GM23338 (cell line): ENCODE results near the gene MLX. TPM values are rescaled to one million over a fixed set of nuclear protein-coding genes. Genes with fewer than 3 reads are reported as not detected.

Experiments used
- ATAC-seq: fragments of 200-7000 bp; cut with Tn5 transposase; 3 replicates; pipeline ENCODE4 v1.9.1; 2020
- DNase-seq: peaks from one replicate; pipeline ENCODE4 v3.0.0-alpha.2; 2015; ENCODE audit warnings: low spot score
- H2AFZ ChIP-seq: fragments of 200-600 bp; sonication (generic); 2 replicates; pipeline ENCODE4 v1.8.0; 2016; ENCODE audit warnings: antibody characterized with exemption, mild to moderate bottlenecking, moderate library complexity
- H3F3A ChIP-seq: fragments of 200-600 bp; sonication (generic); replicated peaks from 2 replicates; pipeline ENCODE4 v1.8.0; 2017; ENCODE audit warnings: antibody characterized with exemption, mixed run types, low read depth
- H3K27ac ChIP-seq: fragments of 200-600 bp; sonication (generic); 2 replicates; pipeline ENCODE4 v1.6.1; 2016; ENCODE audit warnings: low read depth
- H3K27me3 ChIP-seq: fragments of 200-600 bp; sonication (generic); 2 replicates; pipeline ENCODE4 v1.8.0; 2016; ENCODE audit warnings: mild to moderate bottlenecking, mixed run types, moderate library complexity; ENCODE audit not compliant: insufficient read depth
- H3K36me3 ChIP-seq: fragments of 200-600 bp; sonication (generic); 2 replicates; pipeline ENCODE4 v1.8.0; 2016; ENCODE audit warnings: mild to moderate bottlenecking; ENCODE audit not compliant: insufficient read depth
- H3K4me1 ChIP-seq: fragments of 200-600 bp; sonication (generic); 2 replicates; pipeline ENCODE4 v1.8.0; 2016; ENCODE audit warnings: mild to moderate bottlenecking, moderate library complexity; ENCODE audit not compliant: insufficient read depth
- H3K4me2 ChIP-seq: fragments of 200-600 bp; sonication (generic); 2 replicates; pipeline ENCODE4 v1.7.1; 2017; ENCODE audit warnings: mixed run types
- H3K4me3 ChIP-seq: fragments of 200-600 bp; sonication (generic); 2 replicates; pipeline ENCODE4 v1.6.1; 2016; ENCODE audit warnings: mixed run types
- H3K79me2 ChIP-seq: fragments of 200-600 bp; sonication (generic); replicated peaks from 2 replicates; pipeline ENCODE4 v1.8.0; 2017; ENCODE audit warnings: mild to moderate bottlenecking; ENCODE audit not compliant: insufficient read depth
- H3K9me2 ChIP-seq: fragments of 200-600 bp; sonication (generic); 2 replicates; pipeline ENCODE4 v1.8.0; 2017; ENCODE audit not compliant: insufficient read depth
- H4K20me1 ChIP-seq: fragments of 200-600 bp; sonication (generic); replicated peaks from 2 replicates; pipeline ENCODE4 v1.8.0; 2017; ENCODE audit warnings: mild to moderate bottlenecking; ENCODE audit not compliant: insufficient read depth
- H3K27ac Mint-ChIP-seq: 2 replicates; pipeline ENCODE4 v1.8.0; 2020; ENCODE audit warnings: inconsistent platforms, mild to moderate bottlenecking, moderate library complexity, mixed read lengths
- H3K27me3 Mint-ChIP-seq: 3 replicates; pipeline ENCODE4 v1.8.0; 2022; ENCODE audit warnings: low read depth, mild to moderate bottlenecking, moderate library complexity, mixed read lengths, inconsistent platforms; ENCODE audit not compliant: insufficient read depth, poor library complexity
- H3K36me3 Mint-ChIP-seq: 3 replicates; pipeline ENCODE4 v1.8.0; 2021; ENCODE audit warnings: low read depth, mild to moderate bottlenecking, inconsistent platforms, moderate library complexity, mixed read lengths
- H3K4me1 Mint-ChIP-seq: 3 replicates; pipeline ENCODE4 v1.8.0; 2020; ENCODE audit warnings: mild to moderate bottlenecking, inconsistent platforms, mixed read lengths
- H3K4me3 Mint-ChIP-seq: 3 replicates; pipeline ENCODE4 v1.8.0; 2021; ENCODE audit warnings: moderate library complexity, mild to moderate bottlenecking, inconsistent platforms, mixed read lengths
- H3K9me3 Mint-ChIP-seq: 3 replicates; pipeline ENCODE4 v1.8.0; 2020; ENCODE audit warnings: moderate library complexity, mild to moderate bottlenecking, inconsistent platforms, mixed read lengths
- ETS1 ChIP-seq: IDR thresholded peaks from 2 replicates; pipeline ENCODE4 v1.6.1; 2016; ENCODE audit warnings: antibody characterized with exemption
- JUNB ChIP-seq: IDR thresholded peaks from one replicate; pipeline ENCODE4 v1.6.1; 2016; ENCODE audit warnings: antibody characterized with exemption; ENCODE audit not compliant: unreplicated experiment
- NANOG ChIP-seq: IDR thresholded peaks from 2 replicates; pipeline ENCODE4 v1.6.1; 2016; ENCODE audit warnings: antibody characterized with exemption, borderline replicate concordance
- POLR2AphosphoS5 ChIP-seq: IDR thresholded peaks from 2 replicates; pipeline ENCODE4 v1.6.1; 2016; ENCODE audit warnings: antibody characterized with exemption, low read depth
- STAT1 ChIP-seq: IDR thresholded peaks from one replicate; pipeline ENCODE4 v1.6.1; 2016; ENCODE audit warnings: antibody characterized with exemption; ENCODE audit not compliant: unreplicated experiment
- ZNF331 ChIP-seq: fragments of 250-450 bp; sonication (Bioruptor Pico); IDR thresholded peaks from 2 replicates; pipeline ENCODE4 v1.5.0; 2020; ENCODE audit warnings: low read depth, mild to moderate bottlenecking, moderate library complexity
- polyA plus RNA-seq: library from polyadenylated mRNA; unstranded; fragments of >200 nt; fragmentation: Nextera tagmentation; extraction: Ambion mirVana; gene quantifications from 2 replicates; pipeline ENCODE4 v1.2.1, GENCODE V29; 2016
- total RNA-seq: library from RNA; depleted of rRNA; stranded (reverse); fragments of >200 nt; shearing (Covaris generic); gene quantifications from 2 replicates; pipeline ENCODE4 v1.2.3, GENCODE V29; 2014
- TF ChIP-seq, protein P1 (sequence below): IDR thresholded peaks from one replicate; pipeline ENCODE4 v1.6.1; 2018; ENCODE audit warnings: antibody characterized with exemption; ENCODE audit not compliant: unreplicated experiment
- TF ChIP-seq, protein P2 (sequence below): fragments of 250-450 bp; sonication (Bioruptor Pico); IDR thresholded peaks from 2 replicates; pipeline ENCODE4 v1.5.0; 2020; ENCODE audit warnings: mild to moderate bottlenecking, moderate library complexity

Gene MLX
- total and polyA plus RNA-seq, 2 experiments from 2014 or later, result 33.2 to 34.1 TPM

GRCh38 chr17:42617956-42618431 is 51.1 kb downstream of the MLX start:
- peaks cover 1% of the 10 kb centered on the region; the same call in 1 of the 2 replicates for H4K20me1 ChIP-seq
- H3K27me3 Mint-ChIP-seq, result peaks cover 7% of the 10 kb centered on the region
- no peak overlapping the region for H3K27ac Mint-ChIP-seq
- no peaks in the 10 kb centered on the region for H3K9me2 ChIP-seq
- ATAC-seq (peak; percentile 15; the same call in 2 of the 3 replicates), DNase-seq (no peak)
- no peak overlapping the region for H3K4me2 ChIP-seq
- no peak for TF ChIP-seq NANOG
- no peak for TF ChIP-seq ZNF331
- TF ChIP-seq, protein P1, sequence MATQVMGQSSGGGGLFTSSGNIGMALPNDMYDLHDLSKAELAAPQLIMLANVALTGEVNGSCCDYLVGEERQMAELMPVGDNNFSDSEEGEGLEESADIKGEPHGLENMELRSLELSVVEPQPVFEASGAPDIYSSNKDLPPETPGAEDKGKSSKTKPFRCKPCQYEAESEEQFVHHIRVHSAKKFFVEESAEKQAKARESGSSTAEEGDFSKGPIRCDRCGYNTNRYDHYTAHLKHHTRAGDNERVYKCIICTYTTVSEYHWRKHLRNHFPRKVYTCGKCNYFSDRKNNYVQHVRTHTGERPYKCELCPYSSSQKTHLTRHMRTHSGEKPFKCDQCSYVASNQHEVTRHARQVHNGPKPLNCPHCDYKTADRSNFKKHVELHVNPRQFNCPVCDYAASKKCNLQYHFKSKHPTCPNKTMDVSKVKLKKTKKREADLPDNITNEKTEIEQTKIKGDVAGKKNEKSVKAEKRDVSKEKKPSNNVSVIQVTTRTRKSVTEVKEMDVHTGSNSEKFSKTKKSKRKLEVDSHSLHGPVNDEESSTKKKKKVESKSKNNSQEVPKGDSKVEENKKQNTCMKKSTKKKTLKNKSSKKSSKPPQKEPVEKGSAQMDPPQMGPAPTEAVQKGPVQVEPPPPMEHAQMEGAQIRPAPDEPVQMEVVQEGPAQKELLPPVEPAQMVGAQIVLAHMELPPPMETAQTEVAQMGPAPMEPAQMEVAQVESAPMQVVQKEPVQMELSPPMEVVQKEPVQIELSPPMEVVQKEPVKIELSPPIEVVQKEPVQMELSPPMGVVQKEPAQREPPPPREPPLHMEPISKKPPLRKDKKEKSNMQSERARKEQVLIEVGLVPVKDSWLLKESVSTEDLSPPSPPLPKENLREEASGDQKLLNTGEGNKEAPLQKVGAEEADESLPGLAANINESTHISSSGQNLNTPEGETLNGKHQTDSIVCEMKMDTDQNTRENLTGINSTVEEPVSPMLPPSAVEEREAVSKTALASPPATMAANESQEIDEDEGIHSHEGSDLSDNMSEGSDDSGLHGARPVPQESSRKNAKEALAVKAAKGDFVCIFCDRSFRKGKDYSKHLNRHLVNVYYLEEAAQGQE, result no peak
- no peak for TF ChIP-seq STAT1
- no peak for TF ChIP-seq POLR2AphosphoS5
- TF ChIP-seq JUNB, result no peak
- TF ChIP-seq, protein P2, sequence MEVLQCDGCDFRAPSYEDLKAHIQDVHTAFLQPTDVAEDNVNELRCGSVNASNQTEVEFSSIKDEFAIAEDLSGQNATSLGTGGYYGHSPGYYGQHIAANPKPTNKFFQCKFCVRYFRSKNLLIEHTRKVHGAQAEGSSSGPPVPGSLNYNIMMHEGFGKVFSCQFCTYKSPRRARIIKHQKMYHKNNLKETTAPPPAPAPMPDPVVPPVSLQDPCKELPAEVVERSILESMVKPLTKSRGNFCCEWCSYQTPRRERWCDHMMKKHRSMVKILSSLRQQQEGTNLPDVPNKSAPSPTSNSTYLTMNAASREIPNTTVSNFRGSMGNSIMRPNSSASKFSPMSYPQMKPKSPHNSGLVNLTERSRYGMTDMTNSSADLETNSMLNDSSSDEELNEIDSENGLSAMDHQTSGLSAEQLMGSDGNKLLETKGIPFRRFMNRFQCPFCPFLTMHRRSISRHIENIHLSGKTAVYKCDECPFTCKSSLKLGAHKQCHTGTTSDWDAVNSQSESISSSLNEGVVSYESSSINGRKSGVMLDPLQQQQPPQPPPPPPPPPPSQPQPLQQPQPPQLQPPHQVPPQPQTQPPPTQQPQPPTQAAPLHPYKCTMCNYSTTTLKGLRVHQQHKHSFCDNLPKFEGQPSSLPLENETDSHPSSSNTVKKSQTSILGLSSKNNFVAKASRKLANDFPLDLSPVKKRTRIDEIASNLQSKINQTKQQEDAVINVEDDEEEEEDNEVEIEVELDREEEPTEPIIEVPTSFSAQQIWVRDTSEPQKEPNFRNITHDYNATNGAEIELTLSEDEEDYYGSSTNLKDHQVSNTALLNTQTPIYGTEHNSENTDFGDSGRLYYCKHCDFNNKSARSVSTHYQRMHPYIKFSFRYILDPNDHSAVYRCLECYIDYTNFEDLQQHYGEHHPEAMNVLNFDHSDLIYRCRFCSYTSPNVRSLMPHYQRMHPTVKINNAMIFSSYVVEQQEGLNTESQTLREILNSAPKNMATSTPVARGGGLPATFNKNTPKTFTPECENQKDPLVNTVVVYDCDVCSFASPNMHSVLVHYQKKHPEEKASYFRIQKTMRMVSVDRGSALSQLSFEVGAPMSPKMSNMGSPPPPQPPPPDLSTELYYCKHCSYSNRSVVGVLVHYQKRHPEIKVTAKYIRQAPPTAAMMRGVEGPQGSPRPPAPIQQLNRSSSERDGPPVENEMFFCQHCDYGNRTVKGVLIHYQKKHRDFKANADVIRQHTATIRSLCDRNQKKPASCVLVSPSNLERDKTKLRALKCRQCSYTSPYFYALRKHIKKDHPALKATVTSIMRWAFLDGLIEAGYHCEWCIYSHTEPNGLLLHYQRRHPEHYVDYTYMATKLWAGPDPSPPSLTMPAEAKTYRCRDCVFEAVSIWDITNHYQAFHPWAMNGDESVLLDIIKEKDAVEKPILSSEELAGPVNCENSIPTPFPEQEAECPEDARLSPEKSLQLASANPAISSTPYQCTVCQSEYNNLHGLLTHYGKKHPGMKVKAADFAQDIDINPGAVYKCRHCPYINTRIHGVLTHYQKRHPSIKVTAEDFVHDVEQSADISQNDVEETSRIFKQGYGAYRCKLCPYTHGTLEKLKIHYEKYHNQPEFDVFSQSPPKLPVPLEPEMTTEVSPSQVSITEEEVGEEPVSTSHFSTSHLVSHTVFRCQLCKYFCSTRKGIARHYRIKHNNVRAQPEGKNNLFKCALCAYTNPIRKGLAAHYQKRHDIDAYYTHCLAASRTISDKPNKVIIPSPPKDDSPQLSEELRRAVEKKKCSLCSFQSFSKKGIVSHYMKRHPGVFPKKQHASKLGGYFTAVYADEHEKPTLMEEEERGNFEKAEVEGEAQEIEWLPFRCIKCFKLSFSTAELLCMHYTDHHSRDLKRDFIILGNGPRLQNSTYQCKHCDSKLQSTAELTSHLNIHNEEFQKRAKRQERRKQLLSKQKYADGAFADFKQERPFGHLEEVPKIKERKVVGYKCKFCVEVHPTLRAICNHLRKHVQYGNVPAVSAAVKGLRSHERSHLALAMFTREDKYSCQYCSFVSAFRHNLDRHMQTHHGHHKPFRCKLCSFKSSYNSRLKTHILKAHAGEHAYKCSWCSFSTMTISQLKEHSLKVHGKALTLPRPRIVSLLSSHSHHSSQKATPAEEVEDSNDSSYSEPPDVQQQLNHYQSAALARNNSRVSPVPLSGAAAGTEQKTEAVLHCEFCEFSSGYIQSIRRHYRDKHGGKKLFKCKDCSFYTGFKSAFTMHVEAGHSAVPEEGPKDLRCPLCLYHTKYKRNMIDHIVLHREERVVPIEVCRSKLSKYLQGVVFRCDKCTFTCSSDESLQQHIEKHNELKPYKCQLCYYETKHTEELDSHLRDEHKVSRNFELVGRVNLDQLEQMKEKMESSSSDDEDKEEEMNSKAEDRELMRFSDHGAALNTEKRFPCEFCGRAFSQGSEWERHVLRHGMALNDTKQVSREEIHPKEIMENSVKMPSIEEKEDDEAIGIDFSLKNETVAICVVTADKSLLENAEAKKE (CRISPR knock-in tag), result no peak
- no peak for TF ChIP-seq ETS1
- no peak overlapping the region for H3K4me3 ChIP-seq
- H3K27me3 ChIP-seq, result no peaks in the 10 kb centered on the region
- no peaks in the 10 kb centered on the region for H3K9me3 Mint-ChIP-seq
- no peaks in the 10 kb centered on the region for H3K79me2 ChIP-seq
- H3K36me3 Mint-ChIP-seq, result peaks cover 29% of the 10 kb centered on the region
- H3K27ac ChIP-seq, result peak overlapping the region; percentile 87
- peaks cover 5% of the 10 kb centered on the region; the same call in 1 of the 2 replicates for H3K36me3 ChIP-seq
- peaks cover 13% of the 10 kb centered on the region; the same call in 2 of the 3 replicates for H3K4me1 Mint-ChIP-seq
- no peak overlapping the region for H2AFZ ChIP-seq
- peaks cover 2% of the 10 kb centered on the region; the same call in 1 of the 2 replicates for H3F3A ChIP-seq
- no peak overlapping the region for H3K4me3 Mint-ChIP-seq
- peaks cover 6% of the 10 kb centered on the region for H3K4me1 ChIP-seq
